NCI-H748 (cell line): ENCODE results near the gene STC2.
"Not testable (repeated sequence)": the region's sequence is repeated elsewhere in the genome, so short reads cannot be mapped to it uniquely, and the experiment has no call there.

Experiments
- DNase-seq: peaks from one replicate; lab custom pipeline; 2025; ENCODE audit not compliant: unreplicated experiment; lab: John Stamatoyannopoulos, UW

STC2 gene

GRCh38 chr5:173296737-173297676 lies 31.2 kb downstream of the STC2 start:
- no peak for DNase-seq

DNA sequence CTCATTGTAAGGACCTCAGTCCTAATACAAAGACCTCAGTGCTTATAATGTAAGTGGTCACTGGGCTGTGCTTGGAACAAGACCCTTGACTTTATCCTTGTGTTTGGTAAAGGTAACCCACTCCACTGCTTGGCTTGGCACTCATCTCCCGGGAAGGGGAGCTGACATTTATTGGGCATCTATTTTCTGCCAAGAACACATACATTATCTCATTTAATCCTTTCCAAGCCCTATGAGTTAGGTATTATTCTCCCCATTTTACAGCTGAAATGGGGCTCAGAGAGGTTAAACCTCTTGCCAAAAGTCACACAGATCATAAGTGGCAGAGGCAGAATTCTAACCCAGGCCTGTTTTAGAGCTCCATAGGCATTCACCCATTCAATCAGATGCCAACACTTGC lies 32.4 kb downstream of the STC2 start:
- DNase-seq: no peak

GRCh38 chr5:173294673-173295320 lies 33.4 kb downstream of the STC2 start:
- no peak for DNase-seq

- peak; percentile 86 for DNase-seq
These were observed 34.2 kb downstream of the STC2 start for GRCh38 chr5:173293817-173294672.

- peak; percentile 65 for DNase-seq
These were observed 36.2 kb downstream of the STC2 start for GRCh38 chr5:173291722-173292658.

GRCh38 chr5:173290477-173291131 lies 37.6 kb downstream of the STC2 start:
- DNase-seq: peak; percentile 96

DNA sequence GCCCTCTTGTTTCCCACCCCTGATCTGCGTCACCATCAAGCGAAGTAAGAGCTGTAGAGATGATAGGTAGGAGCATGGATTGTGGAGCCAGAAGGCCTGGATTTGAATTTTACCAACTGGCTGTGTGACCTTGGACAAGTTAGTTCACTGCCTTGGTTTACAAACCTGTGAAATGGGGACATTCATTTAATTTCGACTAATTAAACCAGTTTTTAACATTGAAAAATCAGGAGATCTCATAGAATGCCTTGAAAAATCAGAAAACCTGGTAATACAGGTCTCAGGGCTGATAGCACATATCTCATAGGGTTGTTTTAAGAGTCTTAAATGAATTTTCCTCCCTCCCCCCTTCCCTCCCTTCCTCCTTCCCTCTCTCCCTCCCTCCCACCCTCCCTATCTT lies 38.8 kb downstream of the STC2 start:
- DNase-seq: no peak

- DNase-seq: no peak
These were observed 39.6 kb downstream of the STC2 start for GRCh38 chr5:173288632-173289031.

DNA sequence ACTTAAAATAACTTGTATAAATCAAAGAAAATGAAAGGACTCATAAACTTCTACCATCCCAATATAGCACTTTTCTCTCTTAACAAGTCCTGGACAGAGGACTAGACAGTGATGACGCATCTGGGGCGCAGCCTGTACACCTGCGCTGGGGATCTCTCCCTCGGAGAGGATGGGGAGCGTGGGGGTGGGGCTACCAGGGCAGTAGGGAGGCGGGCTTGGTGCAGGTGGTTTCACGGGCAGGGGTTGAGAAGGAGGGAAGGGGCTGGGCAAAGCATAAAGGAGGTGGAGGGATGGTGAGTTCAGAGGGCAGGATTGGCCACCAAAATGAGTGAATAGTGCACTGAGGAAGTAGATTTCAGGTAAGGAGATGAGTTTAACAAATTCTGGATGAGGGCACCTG lies 41.1 kb downstream of the STC2 start:
- DNase-seq: no peak

DNA sequence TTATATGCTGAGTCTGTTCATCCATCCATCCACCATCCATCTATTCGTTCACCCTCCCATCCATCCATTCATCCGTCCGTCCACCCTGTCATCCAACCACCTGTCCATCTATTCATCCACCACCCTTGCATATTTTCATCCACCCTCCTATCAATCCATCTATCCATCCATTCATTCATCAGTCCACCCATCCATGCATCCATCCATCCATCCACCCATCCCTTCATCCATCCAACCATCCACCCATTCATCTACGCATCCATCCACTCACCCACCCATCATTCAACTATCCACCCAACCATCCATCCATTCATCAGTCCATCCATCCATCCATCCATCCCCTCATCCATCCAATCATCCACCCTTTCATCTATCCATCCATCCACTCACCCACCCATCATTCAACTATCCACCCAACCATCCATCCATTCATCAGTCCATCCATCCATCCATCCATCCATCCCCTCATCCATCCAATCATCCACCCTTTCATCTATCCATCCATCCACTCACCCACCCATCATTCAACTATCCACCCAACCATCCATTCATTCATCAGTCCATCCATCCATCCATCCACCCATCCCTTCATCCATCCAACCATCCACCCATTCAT lies 43.8 kb downstream of the STC2 start:
- DNase-seq: not testable (repeated sequence)

DNA sequence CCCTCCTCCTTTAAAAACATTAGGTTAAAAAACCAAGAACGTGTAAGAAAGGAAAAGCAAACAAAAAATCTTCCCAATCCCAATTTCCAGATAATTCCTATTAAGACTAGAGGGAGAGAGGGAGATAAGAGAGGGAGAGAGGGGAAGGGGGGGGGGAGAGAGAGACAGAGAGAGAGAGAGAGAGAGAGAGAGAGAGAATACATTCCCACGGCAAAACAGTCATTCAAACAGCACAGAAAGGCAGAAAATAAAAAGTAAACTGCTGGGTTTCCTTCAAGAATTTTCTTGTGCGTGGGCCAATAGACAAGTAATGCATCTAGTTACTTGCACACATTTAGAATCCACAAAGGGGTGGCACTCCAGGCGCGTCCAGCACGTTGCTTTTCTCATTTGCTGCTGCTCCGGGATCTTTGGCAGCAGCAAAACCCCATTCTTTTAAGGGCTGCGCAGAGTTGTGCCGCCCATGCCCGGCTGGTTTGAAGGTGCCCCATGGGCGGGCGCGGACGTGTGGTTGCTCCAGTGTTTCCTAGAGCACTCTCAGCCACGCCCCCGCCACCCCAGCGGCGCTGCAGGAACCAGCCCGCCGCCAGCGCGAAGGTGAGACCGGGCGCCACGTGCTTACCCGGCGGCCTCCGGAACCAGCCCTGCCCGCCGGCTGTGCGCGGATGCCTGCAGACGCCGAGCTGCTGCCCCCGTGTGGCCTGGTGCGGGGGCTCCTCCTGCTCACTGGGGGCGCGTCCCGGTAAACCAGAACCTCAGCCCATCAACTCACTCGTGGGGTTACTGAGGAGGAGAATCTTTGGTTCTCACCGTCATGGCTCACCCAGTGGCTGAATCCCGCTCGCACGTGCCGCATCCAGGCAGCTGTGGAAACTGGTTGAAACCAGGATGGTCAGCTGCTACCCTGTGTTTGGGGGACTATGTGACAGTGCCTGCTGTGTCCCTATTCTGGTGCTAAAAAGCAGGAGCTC lies 44.6 kb downstream of the STC2 start:
- peak; percentile 91 for DNase-seq

DNA sequence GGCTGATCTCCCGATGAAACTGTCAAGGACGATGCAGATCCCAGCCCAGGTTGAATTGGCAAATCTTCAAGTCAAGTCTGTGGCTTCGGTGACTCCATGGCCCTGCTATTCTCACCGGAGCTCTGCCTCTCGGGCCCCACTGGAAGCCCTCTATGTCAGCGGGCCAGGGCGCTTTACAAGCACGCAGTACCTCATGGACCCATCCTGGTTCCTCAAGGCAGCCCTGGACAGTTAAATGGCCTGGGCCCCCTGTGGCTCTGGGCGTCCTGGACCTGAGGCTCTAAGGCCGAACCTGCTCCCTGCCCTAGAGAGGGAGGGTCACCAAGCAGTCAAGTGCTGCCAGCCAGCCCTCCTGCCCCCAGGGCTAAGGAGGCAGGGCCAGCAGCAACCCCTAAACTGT lies 45.3 kb downstream of the STC2 start:
- no peak for DNase-seq

DNA sequence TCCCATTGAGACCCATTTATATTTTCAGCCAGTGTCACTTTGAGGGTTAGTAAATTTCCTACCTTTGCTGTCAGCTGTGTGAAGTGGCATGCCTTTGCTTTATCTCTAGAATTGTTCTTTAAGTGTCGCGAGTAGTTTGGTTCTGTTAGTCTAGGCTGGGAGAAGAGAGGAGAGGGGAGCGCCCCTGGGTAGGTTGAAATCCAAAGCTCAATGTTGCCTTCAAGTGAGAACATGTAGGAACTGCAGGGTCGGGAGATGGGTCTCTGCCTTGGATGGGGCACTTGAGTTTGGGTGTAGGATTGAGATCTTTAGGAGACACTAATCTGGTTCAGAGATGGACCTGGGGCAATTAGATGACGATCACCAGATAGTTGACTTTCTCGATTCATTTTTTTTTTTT lies 46.3 kb downstream of the STC2 start:
- DNase-seq: peak; percentile 48

- no peak for DNase-seq
These were observed 49.0 kb downstream of the STC2 start for GRCh38 chr5:173279166-173279565.

DNA sequence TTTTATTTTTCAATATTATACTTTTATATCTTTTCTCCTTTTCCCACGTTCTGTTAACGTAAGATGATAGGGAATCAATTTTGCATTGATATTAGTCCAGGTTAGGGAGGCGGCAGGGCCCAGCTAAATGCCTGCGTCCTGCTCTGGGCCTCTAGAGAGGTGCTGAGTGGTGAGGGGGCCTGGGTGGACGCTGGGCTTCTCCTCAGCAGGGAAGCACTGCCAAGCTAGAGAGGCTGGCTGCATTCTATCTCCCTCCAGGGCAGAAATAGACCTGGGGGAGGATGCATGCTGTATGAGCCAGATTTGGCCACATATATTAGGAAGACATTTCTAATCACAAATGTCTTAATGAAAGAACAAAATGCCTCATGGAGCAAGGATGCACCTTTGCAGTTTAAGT lies 49.6 kb downstream of the STC2 start:
- no peak for DNase-seq

- DNase-seq: no peak
These were observed 50.0 kb downstream of the STC2 start for GRCh38 chr5:173278172-173278571.

- DNase-seq: no peak
These were observed 53.4 kb downstream of the STC2 start for GRCh38 chr5:173274771-173275170.

DNA sequence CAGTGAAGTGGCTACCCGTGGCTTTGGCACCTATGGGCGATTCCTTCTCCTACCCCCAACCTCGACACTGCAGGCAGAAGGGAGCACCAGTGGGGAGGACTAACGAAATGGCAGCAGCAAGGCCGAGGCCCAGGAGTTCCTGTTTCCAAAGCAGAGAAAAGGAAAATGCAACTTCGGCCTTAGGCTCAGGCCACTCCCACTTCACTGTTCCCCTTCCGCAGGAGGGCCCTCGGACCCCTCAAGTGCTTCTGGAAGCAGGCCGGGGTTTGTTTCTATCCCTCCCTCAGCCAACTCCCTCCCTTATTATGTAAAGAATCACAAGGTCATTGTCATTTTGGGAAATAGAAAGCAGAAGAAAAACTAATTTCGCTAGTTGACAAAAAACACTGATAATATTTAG lies 56.8 kb downstream of the STC2 start:
- no peak for DNase-seq
